GM19397 (cell line): Measurements from ENCODE around the gene IMMP1L.

Source experiments
- ATAC-seq: cut with Tn5 transposase; IDR thresholded peaks from one replicate; pipeline ENCODE4 v1.9.1; 2021; ENCODE audit warnings: mild to moderate bottlenecking, moderate library complexity; ENCODE audit not compliant: unreplicated experiment

IMMP1L gene

DNA sequence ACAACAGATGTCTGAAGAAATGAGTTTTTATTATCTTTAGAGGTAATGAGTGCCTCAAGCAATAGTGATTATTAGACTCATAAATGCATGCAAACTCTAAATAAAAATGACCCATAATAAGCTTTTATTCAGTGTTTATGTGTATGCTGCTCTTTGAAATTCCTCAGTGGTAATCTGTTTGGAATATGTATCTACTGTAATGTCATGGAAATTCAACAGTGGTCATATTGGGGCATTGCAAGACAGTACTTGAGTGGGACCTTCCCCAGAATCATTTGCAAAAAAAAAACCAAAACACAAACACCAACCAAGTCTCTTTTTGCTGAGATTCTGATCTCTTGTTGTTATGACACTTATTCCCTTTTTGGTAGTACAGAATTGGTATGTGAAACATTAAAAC lies 104.8 kb downstream of the IMMP1L start:
- ATAC-seq: no peak

DNA sequence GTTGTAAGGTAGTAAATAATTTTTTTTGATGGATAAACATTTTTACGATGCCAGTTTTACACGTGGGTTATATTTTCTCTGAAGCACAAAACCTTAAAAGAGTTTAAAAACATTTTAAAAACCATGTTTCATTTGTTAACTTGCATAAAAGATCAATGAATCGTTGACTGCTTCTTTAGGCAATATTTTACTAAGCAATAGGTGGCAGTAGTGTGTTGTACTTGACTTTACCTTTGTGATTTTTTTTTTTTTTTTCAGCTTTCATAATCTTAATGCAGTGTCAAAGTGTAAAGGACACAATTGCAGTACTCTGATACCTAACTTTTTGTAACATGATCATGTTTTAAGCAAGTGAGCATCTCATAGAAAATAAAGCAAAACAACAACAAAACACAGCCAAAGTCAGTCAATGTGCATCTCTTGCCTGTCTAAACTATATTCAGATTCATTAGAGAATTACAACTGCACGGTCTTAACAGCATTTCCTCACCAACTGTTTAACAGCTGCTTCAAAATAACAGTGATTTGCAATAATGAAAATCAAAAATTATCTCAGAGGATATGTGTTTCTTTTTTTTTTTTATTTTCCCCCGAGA lies 112.1 kb downstream of the IMMP1L start:
- no peak for ATAC-seq

DNA sequence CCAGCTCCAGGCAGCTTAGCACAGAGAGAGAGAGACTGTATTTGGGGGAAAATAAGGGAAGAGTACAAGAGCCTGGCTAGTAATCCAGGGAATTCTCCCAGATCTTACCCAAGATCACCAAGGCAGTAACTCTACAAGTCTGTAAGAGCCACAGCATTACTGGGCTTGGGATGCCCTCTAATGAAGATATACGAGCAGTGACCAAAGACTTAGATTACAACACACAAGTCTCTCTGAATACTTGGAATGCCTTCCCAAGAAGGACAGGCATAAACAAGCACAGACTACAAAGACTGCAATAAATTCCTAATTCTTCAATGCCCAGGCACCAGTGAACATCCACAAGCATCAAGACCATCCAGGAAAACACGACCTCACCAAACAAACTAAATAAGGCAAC lies 122.0 kb downstream of the IMMP1L start:
- ATAC-seq: no peak

DNA sequence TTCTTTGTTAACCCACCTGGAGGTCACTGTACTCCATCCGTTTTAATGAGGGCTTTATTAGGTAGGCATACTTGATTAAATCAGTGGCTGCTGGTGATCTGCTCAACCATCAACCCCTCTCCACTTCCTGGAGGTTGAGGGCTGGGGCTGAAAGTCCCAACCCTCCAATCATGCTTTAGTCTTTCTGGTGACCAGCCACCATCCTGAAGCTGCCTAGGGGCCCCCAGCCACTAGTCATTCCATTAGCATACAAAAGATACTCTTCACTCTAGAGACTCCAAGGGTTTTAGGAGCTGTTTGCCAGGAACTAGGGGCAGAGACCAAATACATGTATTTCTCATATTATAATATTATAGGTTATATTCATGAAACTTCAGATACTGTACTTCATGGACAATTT lies 126.3 kb downstream of the IMMP1L start:
- no peak for ATAC-seq
